Measurements from ENCODE around the gene CFL2.

CFL2 gene

GRCh38 chr14:34676516-34677211 lies 37.7 kb downstream of the CFL2 start:
- no peak for DNase-seq (ENCODE audit: low spot score)

GRCh38 chr14:34673702-34674101 lies 40.7 kb downstream of the CFL2 start:
- DNase-seq (ENCODE audit: low spot score): no peak

GRCh38 chr14:34671716-34672115 lies 42.7 kb downstream of the CFL2 start:
- no peak for DNase-seq (ENCODE audit: low spot score)

GRCh38 chr14:34668111-34668510 lies 46.3 kb downstream of the CFL2 start:
- no peak for DNase-seq (ENCODE audit: low spot score)

GRCh38 chr14:34667007-34667406 lies 47.4 kb downstream of the CFL2 start:
- DNase-seq (ENCODE audit: low spot score): no peak

GRCh38 chr14:34665785-34666435 lies 48.5 kb downstream of the CFL2 start:
- DNase-seq (ENCODE audit: low spot score): peak; percentile 97

- DNase-seq (ENCODE audit: low spot score): no peak
Observed at GRCh38 chr14:34662561-34663088, 51.8 kb downstream of the CFL2 start.

GRCh38 chr14:34660796-34661195 lies 53.6 kb downstream of the CFL2 start:
- no peak for DNase-seq (ENCODE audit: low spot score)
